ENCODE results near the gene TMEM250. TPM values are rescaled to one million over a fixed set of nuclear protein-coding genes. Genes with fewer than 3 reads are reported as not detected.

The TMEM250 gene
- total RNA-seq, 1 experiment from 2014 or later: 26.3 TPM

DNA sequence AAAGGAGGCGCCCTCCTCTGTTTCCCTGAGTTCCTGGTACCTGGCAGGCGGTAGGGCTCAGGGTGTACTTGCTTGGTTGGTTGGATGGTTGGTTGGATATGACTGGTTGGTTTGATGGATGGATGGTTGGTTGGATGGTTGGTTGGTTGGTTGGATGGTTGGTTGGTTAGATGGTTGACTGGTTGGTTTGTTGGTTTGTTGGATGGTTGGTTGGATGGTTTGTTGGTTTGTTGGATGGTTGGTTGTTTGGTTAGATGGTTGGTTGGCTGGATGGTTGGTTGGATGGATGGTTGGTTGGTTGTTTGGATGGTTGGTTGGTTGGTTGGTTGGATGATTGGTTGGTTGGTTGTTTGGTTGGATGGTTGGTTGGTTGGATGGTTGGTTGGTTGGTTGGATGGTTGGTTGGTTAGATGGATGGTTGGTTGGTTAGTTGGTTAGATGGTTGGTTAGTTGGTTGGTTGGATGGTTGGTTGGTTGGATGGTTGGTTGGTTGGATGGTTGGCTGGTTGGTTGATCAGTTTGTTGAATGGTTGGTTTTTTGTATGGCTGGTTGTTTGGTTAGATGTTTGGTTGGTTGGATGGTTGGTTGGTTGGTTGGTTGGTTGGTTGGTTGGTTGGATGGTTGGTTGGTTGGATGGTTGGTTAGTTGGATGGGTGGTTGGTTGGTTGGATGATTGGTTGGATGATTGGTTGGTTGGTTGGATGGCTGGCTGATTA is 6.5 kb upstream of the TMEM250 start:
- no TSS peak for BruUV-seq (replicated peaks)
- H3K27ac Mint-ChIP-seq (ENCODE audit: unreplicated experiment): no peak overlapping the region
- peaks cover 58% of the 10 kb centered on the region for H3K27me3 Mint-ChIP-seq (ENCODE audit: unreplicated experiment)
- H3K4me3 Mint-ChIP-seq (ENCODE audit: low read depth, unreplicated experiment): no peak overlapping the region
- CTCF ChIA-PET: no interaction called here
- H3K36me3 Mint-ChIP-seq (ENCODE audit: insufficient read depth, unreplicated experiment): no peaks in the 10 kb centered on the region
- intact Hi-C loops (cut with micrococcal nuclease; ENCODE audit: unreplicated experiment): no loop called here
- no peak for DNase-seq
- TF ChIP-seq, protein P1, sequence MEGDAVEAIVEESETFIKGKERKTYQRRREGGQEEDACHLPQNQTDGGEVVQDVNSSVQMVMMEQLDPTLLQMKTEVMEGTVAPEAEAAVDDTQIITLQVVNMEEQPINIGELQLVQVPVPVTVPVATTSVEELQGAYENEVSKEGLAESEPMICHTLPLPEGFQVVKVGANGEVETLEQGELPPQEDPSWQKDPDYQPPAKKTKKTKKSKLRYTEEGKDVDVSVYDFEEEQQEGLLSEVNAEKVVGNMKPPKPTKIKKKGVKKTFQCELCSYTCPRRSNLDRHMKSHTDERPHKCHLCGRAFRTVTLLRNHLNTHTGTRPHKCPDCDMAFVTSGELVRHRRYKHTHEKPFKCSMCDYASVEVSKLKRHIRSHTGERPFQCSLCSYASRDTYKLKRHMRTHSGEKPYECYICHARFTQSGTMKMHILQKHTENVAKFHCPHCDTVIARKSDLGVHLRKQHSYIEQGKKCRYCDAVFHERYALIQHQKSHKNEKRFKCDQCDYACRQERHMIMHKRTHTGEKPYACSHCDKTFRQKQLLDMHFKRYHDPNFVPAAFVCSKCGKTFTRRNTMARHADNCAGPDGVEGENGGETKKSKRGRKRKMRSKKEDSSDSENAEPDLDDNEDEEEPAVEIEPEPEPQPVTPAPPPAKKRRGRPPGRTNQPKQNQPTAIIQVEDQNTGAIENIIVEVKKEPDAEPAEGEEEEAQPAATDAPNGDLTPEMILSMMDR (IDR thresholded peaks at IDR 0.05; ENCODE audit: unreplicated experiment): no peak
- peaks cover 5% of the 10 kb centered on the region for H3K9me3 Mint-ChIP-seq (ENCODE audit: low read depth, unreplicated experiment)
- H3K4me1 Mint-ChIP-seq (ENCODE audit: low read depth, unreplicated experiment): peaks cover under 1% of the 10 kb centered on the region

DNA sequence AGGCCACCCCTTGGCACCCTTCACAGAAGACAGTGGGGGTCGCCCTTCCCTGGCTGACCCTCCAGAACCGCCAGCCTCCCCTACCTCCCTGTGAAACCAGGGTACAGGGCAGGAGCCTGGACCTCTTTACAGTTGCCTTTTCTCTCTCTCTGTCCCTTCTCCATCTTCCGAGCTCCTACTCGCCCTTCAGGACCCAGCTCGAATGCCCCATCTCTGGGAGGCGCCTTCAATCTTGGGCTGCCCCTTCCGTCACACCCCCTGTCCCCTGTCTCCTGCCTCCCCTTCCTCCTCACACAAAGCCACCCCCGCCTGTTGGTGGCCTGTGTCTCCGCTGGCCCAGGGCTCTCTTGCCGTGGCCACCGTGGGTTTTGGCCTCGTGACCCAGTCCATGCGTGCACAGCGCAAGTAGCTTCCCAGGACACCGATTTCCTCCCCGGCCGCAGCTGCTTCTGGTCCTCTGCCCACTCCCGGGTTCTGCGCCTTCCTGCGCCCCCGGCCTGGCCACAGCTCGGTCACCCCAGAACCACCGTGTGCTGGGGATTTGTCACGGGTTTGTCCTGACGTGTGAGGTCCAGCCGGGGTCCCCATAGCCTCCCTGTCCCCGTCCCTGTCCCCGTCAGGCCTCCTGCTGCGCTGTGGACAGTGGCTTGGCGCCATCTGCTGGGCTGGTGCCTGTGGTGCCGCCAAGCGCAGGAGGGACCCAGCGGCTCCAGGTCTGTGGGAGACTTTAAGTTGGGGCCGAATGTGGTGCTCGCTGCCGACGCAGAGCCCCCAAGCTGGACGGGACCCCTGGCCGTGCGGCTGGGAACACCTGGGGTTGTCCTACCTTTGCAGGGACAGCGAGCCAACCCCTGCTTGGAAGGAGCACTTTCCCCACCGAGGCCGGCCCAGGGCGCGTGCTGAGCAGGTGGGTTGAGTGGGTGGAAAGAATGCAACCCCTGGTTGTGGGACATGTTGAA is 4.0 kb upstream of the TMEM250 start:
- intact Hi-C loops (cut with micrococcal nuclease; ENCODE audit: unreplicated experiment): loop anchor here (2.0 kb wide), 1 partner anchor 156 kb away; no protein-coding TSS in a partner anchor
- H3K27ac Mint-ChIP-seq (ENCODE audit: unreplicated experiment): no peak overlapping the region
- peaks cover 34% of the 10 kb centered on the region for H3K27me3 Mint-ChIP-seq (ENCODE audit: unreplicated experiment)
- TF ChIP-seq, protein P1 (IDR thresholded peaks at IDR 0.05; ENCODE audit: unreplicated experiment): peak; percentile 86
- H3K36me3 Mint-ChIP-seq (ENCODE audit: insufficient read depth, unreplicated experiment): peaks cover 8% of the 10 kb centered on the region
- CTCF ChIA-PET: interaction anchor here (1.0 to 1.2 kb wide), 2 partner anchors 33 to 155 kb away, joined by 3 to 9 read pairs; no protein-coding TSS in a partner anchor
- DNase-seq: peak; percentile 74
- no peaks in the 10 kb centered on the region for H3K4me1 Mint-ChIP-seq (ENCODE audit: low read depth, unreplicated experiment)
- H3K4me3 Mint-ChIP-seq (ENCODE audit: low read depth, unreplicated experiment): no peak overlapping the region
- peaks cover 5% of the 10 kb centered on the region for H3K9me3 Mint-ChIP-seq (ENCODE audit: low read depth, unreplicated experiment)
- BruUV-seq (replicated peaks): no TSS peak

DNA sequence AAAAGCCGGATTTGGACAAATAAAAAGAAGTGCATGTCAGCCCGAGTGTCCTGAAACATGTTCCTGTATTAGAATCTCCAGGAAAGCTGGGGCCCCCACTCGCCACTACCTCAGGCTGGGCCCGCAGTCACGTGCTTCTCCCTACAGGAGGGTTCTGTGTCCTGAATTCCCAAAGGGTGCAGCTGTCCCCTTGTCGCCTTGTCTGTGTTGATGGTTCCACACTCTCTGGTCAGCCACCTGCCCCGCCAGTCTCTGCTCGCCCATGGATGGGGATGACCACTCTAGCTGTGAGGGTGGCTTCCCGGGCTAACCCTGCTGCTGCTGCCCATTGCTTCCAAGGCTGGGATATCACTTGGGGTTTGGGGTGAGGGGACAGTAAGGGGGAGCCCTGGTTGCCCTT is 3.1 kb upstream of the TMEM250 start:
- TF ChIP-seq, protein P1 (IDR thresholded peaks at IDR 0.05; ENCODE audit: unreplicated experiment): no peak
- Mint-ChIP-seq H3K27me3 (ENCODE audit: unreplicated experiment) (peaks cover 26% of the 10 kb centered on the region), H3K9me3 (ENCODE audit: low read depth, unreplicated experiment) (peaks cover 5% of the 10 kb centered on the region), H3K4me1 (ENCODE audit: low read depth, unreplicated experiment) (no peaks in the 10 kb centered on the region), H3K4me3 (ENCODE audit: low read depth, unreplicated experiment) (no peak overlapping the region), H3K36me3 (ENCODE audit: insufficient read depth, unreplicated experiment) (peaks cover 17% of the 10 kb centered on the region), H3K27ac (ENCODE audit: unreplicated experiment) (no peak overlapping the region)
- DNase-seq: no peak
- intact Hi-C loops (cut with micrococcal nuclease; ENCODE audit: unreplicated experiment): loop anchor here (2.0 kb wide), 1 partner anchor 155 kb away; no protein-coding TSS in a partner anchor
- CTCF ChIA-PET: interaction anchor here (1.2 kb wide), 1 partner anchor 154 kb away, joined by 9 read pairs; no protein-coding TSS in a partner anchor
- no TSS peak for BruUV-seq (replicated peaks)

DNA sequence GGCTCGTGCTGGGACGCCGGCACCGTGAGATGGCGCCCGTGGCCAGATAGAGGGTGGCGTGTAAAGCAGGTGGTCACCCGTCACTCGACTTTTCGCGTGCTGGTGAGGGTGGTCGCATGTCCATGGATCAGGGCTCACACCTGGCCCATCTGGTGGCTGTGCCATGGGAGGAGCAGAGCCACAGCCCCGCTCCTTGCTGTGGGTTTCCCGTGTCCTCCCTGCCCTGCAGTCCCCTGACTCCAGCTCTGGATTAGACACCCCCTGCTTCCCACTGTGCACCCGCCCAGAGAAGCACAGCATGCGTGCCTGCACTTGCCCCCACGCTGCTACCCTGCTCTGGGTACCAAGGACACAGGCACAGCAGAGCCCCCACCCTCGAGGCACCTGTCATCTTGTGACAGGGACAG is 1.8 kb upstream of the TMEM250 start:
- no peaks in the 10 kb centered on the region for H3K4me1 Mint-ChIP-seq (ENCODE audit: low read depth, unreplicated experiment)
- BruUV-seq (replicated peaks): no TSS peak
- no peak overlapping the region for H3K4me3 Mint-ChIP-seq (ENCODE audit: low read depth, unreplicated experiment)
- H3K36me3 Mint-ChIP-seq (ENCODE audit: insufficient read depth, unreplicated experiment): peaks cover 18% of the 10 kb centered on the region
- intact Hi-C loops (cut with micrococcal nuclease; ENCODE audit: unreplicated experiment): no loop called here
- H3K9me3 Mint-ChIP-seq (ENCODE audit: low read depth, unreplicated experiment): peaks cover 5% of the 10 kb centered on the region
- H3K27ac Mint-ChIP-seq (ENCODE audit: unreplicated experiment): no peak overlapping the region
- DNase-seq: no peak
- TF ChIP-seq, protein P1 (IDR thresholded peaks at IDR 0.05; ENCODE audit: unreplicated experiment): no peak
- CTCF ChIA-PET: no interaction called here
- peaks cover 21% of the 10 kb centered on the region for H3K27me3 Mint-ChIP-seq (ENCODE audit: unreplicated experiment)

All from Calu3 (cell line).